ENCODE results near the gene RPL12. TPM values are rescaled to one million over a fixed set of nuclear protein-coding genes. Genes with fewer than 3 reads are reported as not detected.
A peak's percentile ranks its signal among the peaks of the same experiment; 100 is the strongest.

Gene RPL12
- total and polyA plus RNA-seq, 2 of the 13 experiments (the other 11 are each of a cell fraction or from before 2014, with no cell fraction given): 1,551 to 2,590 TPM

- no peak overlapping the region for H3K27ac ChIP-seq (ENCODE audit: extremely low read length, insufficient read depth, low read length)
- H3K27me3 ChIP-seq (ENCODE audit: control insufficient read depth in 1 of 2, insufficient read depth in 2 of 2, low read length in 2 of 2): no peaks in the 10 kb centered on the region
- peaks cover 19 to 79% of the 10 kb centered on the region in 2 experiments for H3K36me3 ChIP-seq (replicated peaks in 1 of 2; ENCODE audit: control insufficient read depth in 1 of 2, insufficient read depth in 2 of 2, low read length in 2 of 2)
- H3K79me2 ChIP-seq (ENCODE audit: insufficient read depth, low read length): peaks cover 15% of the 10 kb centered on the region
- no peak for FAIRE-seq
- CTCF ChIA-PET (ENCODE audit: low intra/inter-chr PET ratio, low total read pairs): no interaction called here
- BruUV-seq (replicated peaks): no TSS peak
- 95% methylated on average over 15 of the region's 17 CpGs for WGBS (ENCODE audit: low lambda C conversion rate)
- no peak for TF ChIP-seq ZNF276 (CRISPR knock-in tag; IDR thresholded peaks at IDR 0.05; ENCODE audit: low read depth)
- TF ChIP-seq ERF (CRISPR knock-in tag; IDR thresholded peaks at IDR 0.05): no peak
- no peak for TF ChIP-seq MIER2 (CRISPR knock-in tag; IDR thresholded peaks at IDR 0.05)
- no peak for TF ChIP-seq KLF12 (CRISPR knock-in tag; IDR thresholded peaks at IDR 0.05; ENCODE audit: borderline replicate concordance)
- peak; percentile 7; the same call in 1 of the 2 replicates for TF ChIP-seq POLR2G (IDR thresholded peaks at IDR 0.05; ENCODE audit: low read depth, low read length)
- TF ChIP-seq TFAP4 (IDR thresholded peaks at IDR 0.05; ENCODE audit: borderline replicate concordance, low read depth): no peak
- TF ChIP-seq RBM22 (optimal IDR thresholded peaks at IDR 0.05; ENCODE audit: low read length): peak; percentile 75
- peak; percentile 18; the same call in 1 of the 2 replicates for TF ChIP-seq POLR2AphosphoS2 (IDR thresholded peaks at IDR 0.05; ENCODE audit: low read depth, low read length)
- no peak for TF ChIP-seq HOXA9 (CRISPR knock-in tag; IDR thresholded peaks at IDR 0.05; ENCODE audit: borderline replicate concordance)
- TF ChIP-seq GTF2F1 (IDR thresholded peaks at IDR 0.05; ENCODE audit: low read length): no peak
- TF ChIP-seq ELF3 (CRISPR knock-in tag; IDR thresholded peaks at IDR 0.05): no peak
- no peak overlapping the region for H3K4me2 ChIP-seq (ENCODE audit: low read depth, low read length)
- intact Hi-C loops (cut with micrococcal nuclease; ENCODE audit: unreplicated experiment): no loop called here
- H4K20me1 ChIP-seq (ENCODE audit: insufficient read depth, low read length): peaks cover 29% of the 10 kb centered on the region
- no peak overlapping the region for H3K9ac ChIP-seq (ENCODE audit: insufficient read depth, low read depth, low read length)
- ATAC-seq: peak; percentile 14
- H3K4me3 ChIP-seq (replicated peaks in 1 of 3; ENCODE audit: insufficient read depth in 1 of 3, low read depth in 2 of 3, low read length in 3 of 3): no peak overlapping the region
- peaks cover 14% of the 10 kb centered on the region for H3K4me1 ChIP-seq (ENCODE audit: insufficient read depth, low read length)
- in situ Hi-C loops (cut with HindIII; ENCODE audit: extremely low pct_ligation_motif_present, low pct_unique_long_range_greater_than_20kb): no loop called here
- no peaks in the 10 kb centered on the region for H3K9me3 ChIP-seq (ENCODE audit: low read length)
- DNase-seq (ENCODE audit: low spot score): no peak
- POLR2A ChIA-PET: interaction anchor here (0.6 to 1.5 kb wide), 3 partner anchors 8 to 220 kb away, joined by 3 to 4 read pairs (median 4); partner anchors contain the start of gene ZNF79
- H2AFZ ChIP-seq (ENCODE audit: low read length): no peak overlapping the region
Observed at GRCh38 chr9:127444283-127444920, 6.8 kb downstream of the RPL12 start.

All from HepG2 (cell line).